Vagina (tissue), 2 donors: Measurements from ENCODE around the gene SLC24A3. TPM values are rescaled to one million over a fixed set of nuclear protein-coding genes. Genes with fewer than 3 reads are reported as not detected.

Experiments
- DNase-seq, 2 donors: peaks; one replicate each; pipeline ENCODE4 v3.0.0-alpha.2; 2017; ENCODE audit errors: extremely low spot score in 2 of 2
- H3K27ac ChIP-seq: fragments of 200-600 bp; sonication (generic); one replicate; pipeline ENCODE4 v1.5.1; 2019
- H3K27me3 ChIP-seq: fragments of 200-600 bp; sonication (generic); one replicate; pipeline ENCODE4 v1.5.1; 2019
- H3K36me3 ChIP-seq, 2 donors: fragments of 200-600 bp; sonication (generic); one replicate each; pipeline ENCODE4 v1.5.1; 2017 to 2019
- H3K4me1 ChIP-seq: fragments of 200-600 bp; sonication (generic); one replicate; pipeline ENCODE4 v1.5.1; 2019
- H3K4me3 ChIP-seq, 2 donors: fragments of 200-600 bp; sonication (generic); 1 replicate in 1 of 2; 2 replicates in 1 of 2; pipeline ENCODE4 v1.5.1; 2016 to 2019
- H3K9me3 ChIP-seq: fragments of 200-600 bp; sonication (generic); one replicate; pipeline ENCODE4 v1.5.1; 2019
- POLR2A ChIP-seq, 2 donors: fragments of 450-650 bp; IDR thresholded peaks; one replicate each; pipeline ENCODE4 v1.6.1; 2017; ENCODE audit warnings: antibody characterized with exemption in 2 of 2, mild to moderate bottlenecking in 2 of 2, moderate library complexity in 2 of 2
- POLR2AphosphoS5 ChIP-seq, 2 donors: sonication (generic); formaldehyde crosslinking; IDR thresholded peaks; one replicate each; pipeline ENCODE4 v1.9.0; 2017; ENCODE audit warnings: antibody characterized with exemption in 2 of 2, mild to moderate bottlenecking in 2 of 2, low read depth in 1 of 2; ENCODE audit not compliant: insufficient read depth in 1 of 2
- intact Hi-C: fragments of 100-400 bp; cut with DNase I; formaldehyde crosslinking; loops from one replicate; pipeline ENCODE4 v1.15.1; 2023
- total RNA-seq: library from RNA; depleted of rRNA; stranded (reverse); fragments of >200 nt; gene quantifications from one replicate; pipeline ENCODE4 v1.2.3, GENCODE V29; 2016
- TF ChIP-seq, protein P1 (sequence below), 3 experiments: fragments of 450-650 bp in 2 of 3; fragments of 200-600 bp in 1 of 3; sonication (generic) in 1 of 3; IDR thresholded peaks; one replicate each; pipeline ENCODE4 v1.5.1; 2017 to 2019; ENCODE audit warnings: antibody characterized with exemption in 3 of 3, mild to moderate bottlenecking in 2 of 3, moderate library complexity in 2 of 3

Gene SLC24A3
- total RNA-seq, 1 donor from 2014 or later: 12.3 TPM

DNA sequence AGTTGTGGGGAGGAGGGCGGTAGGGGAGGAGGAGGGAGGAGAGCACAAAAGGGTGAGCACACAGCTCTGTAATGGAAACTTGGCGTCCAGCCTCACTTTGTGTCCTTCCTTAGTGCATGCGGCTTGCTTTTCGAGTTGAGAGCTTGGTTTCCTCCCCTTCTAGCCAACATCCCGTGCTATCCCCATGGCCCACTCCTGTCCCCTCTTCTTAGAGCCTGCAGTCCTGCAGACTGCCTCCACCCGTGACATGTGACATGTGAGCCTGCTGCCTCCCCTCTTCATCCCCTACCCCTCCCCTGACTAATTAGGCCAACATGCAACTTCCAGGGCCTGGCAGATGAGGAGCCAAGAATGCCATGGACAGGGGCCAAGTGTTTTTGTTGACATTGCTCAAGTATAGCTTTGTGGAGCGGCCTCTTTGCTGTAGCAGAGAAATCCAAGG is 63.2 kb downstream of the SLC24A3 start:
- DNase-seq: peak in 1 of 2 donors; percentile 95
- intact Hi-C loops: no loop called here
- no peaks in the 10 kb centered on the region for H3K36me3 ChIP-seq
- TF ChIP-seq POLR2AphosphoS5 (IDR thresholded peaks at IDR 0.05; ENCODE audit: insufficient read depth in 1 of 2, low read depth in 1 of 2) (peak; percentile 33 to 71), POLR2A (IDR thresholded peaks at IDR 0.05) (no peak)
- TF ChIP-seq, protein P1, sequence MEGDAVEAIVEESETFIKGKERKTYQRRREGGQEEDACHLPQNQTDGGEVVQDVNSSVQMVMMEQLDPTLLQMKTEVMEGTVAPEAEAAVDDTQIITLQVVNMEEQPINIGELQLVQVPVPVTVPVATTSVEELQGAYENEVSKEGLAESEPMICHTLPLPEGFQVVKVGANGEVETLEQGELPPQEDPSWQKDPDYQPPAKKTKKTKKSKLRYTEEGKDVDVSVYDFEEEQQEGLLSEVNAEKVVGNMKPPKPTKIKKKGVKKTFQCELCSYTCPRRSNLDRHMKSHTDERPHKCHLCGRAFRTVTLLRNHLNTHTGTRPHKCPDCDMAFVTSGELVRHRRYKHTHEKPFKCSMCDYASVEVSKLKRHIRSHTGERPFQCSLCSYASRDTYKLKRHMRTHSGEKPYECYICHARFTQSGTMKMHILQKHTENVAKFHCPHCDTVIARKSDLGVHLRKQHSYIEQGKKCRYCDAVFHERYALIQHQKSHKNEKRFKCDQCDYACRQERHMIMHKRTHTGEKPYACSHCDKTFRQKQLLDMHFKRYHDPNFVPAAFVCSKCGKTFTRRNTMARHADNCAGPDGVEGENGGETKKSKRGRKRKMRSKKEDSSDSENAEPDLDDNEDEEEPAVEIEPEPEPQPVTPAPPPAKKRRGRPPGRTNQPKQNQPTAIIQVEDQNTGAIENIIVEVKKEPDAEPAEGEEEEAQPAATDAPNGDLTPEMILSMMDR (IDR thresholded peaks at IDR 0.05): no peak
- H3K4me3 ChIP-seq: no peak overlapping the region
- peak overlapping the region; percentile 84 for H3K27ac ChIP-seq
- H3K27me3 ChIP-seq: no peaks in the 10 kb centered on the region
- H3K4me1 ChIP-seq: peaks cover 25% of the 10 kb centered on the region
- H3K9me3 ChIP-seq: no peaks in the 10 kb centered on the region

DNA sequence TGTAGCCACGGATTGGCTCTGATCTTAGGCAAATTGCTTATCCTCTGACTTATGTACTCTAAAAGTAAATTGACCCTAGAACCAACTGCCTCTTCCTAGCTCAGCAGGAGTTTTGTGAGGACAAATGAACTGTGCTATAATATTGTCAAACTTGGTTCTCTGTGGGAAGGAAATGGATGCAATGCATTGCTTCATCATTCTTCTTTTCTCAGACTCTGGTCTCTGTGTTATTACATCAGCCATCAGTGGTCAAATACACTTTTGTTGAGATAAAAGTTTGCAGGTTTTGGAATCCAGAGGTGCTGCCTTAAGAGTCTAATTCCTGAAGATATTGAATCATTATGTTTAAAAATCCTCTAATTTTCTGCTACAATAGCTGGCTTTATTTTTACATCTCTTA is 64.9 kb downstream of the SLC24A3 start:
- Histone ChIP-seq H3K27me3 (no peaks in the 10 kb centered on the region), H3K9me3 (no peaks in the 10 kb centered on the region), H3K4me1 (peaks cover 25% of the 10 kb centered on the region), H3K27ac (peak overlapping the region; percentile 84), H3K36me3 (no peaks in the 10 kb centered on the region), H3K4me3 (no peak overlapping the region)
- no peak for DNase-seq
- intact Hi-C loops: no loop called here
- TF ChIP-seq, protein P1 (IDR thresholded peaks at IDR 0.05): no peak
- TF ChIP-seq POLR2AphosphoS5 (IDR thresholded peaks at IDR 0.05; ENCODE audit: insufficient read depth in 1 of 2, low read depth in 1 of 2): no peak
- TF ChIP-seq POLR2A (IDR thresholded peaks at IDR 0.05): no peak

DNA sequence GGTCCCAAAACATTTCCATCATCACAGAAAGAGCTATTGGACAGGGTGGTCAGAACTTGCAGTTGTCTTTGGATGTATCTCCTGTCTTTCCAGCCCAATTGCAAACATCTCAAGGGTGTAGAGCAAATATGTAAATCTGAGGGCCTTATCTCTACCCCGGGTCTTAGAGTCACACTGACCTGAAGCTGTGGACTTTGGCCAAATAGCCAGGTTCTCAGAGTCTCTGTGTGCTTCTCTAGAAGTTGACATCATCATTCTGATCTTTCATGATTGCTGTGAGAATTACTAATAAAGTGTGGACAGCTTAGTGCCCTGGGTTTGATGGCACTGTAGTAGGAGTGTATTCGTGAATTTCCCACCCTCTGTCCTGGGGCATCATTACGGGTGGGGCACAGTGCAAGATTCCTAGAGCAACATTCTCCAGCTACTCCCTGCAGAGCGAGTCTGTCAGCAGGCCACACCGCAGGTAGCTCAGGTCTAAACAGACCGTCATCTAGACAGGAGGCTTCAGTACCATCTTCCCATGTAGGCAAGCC is 71.1 kb downstream of the SLC24A3 start:
- Histone ChIP-seq H3K4me1 (peaks cover 25% of the 10 kb centered on the region), H3K27ac (no peak overlapping the region), H3K27me3 (no peaks in the 10 kb centered on the region), H3K4me3 (no peak overlapping the region), H3K36me3 (no peaks in the 10 kb centered on the region), H3K9me3 (no peaks in the 10 kb centered on the region)
- intact Hi-C loops: no loop called here
- no peak for DNase-seq
- TF ChIP-seq POLR2AphosphoS5 (IDR thresholded peaks at IDR 0.05; ENCODE audit: insufficient read depth in 1 of 2, low read depth in 1 of 2) (no peak), POLR2A (IDR thresholded peaks at IDR 0.05) (no peak)
- TF ChIP-seq, protein P1 (IDR thresholded peaks at IDR 0.05): no peak

DNA sequence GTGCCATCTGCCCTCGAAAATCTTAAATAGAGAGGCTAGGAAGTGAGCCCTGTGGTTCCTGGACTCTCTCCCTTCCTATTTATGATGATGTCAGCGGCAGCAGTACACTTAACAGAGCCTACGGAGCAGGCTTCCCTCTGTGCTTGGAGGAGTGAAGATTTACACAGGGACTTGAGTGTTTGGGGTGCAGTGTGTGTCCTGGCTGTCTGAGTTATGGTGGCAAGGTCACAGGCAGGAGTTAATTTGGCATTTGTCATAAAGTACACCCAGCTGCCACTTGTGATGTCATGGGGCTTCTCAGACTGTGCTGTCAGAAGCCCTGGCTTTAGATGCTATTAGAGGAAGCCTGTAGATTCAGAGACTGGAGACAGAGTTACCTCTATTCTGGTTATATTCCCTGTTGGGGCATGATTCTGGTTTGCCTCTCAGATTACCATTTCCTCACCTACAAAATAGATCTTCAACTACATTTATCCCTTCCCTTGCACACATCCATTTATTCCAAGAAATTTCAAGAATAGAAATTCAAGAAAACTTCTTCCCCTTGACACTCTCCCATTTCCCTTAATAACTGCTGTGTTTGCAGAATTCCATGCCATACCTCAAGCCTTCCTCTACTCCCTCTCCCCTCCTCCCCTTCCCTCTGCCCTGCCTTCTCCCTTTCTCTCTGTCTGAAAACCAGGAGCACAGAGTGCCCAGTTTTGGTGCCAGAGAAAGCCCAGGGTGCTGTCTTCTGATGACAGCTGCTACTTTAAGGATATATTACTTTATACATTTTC is 72.1 kb downstream of the SLC24A3 start:
- Histone ChIP-seq H3K4me1 (peaks cover 31% of the 10 kb centered on the region), H3K27me3 (no peaks in the 10 kb centered on the region), H3K4me3 (no peak overlapping the region), H3K36me3 (no peaks in the 10 kb centered on the region), H3K27ac (peak overlapping the region; percentile 13), H3K9me3 (no peaks in the 10 kb centered on the region)
- TF ChIP-seq POLR2A (IDR thresholded peaks at IDR 0.05) (no peak), POLR2AphosphoS5 (IDR thresholded peaks at IDR 0.05; ENCODE audit: insufficient read depth in 1 of 2, low read depth in 1 of 2) (no peak)
- TF ChIP-seq, protein P1 (IDR thresholded peaks at IDR 0.05): no peak
- no peak for DNase-seq
- intact Hi-C loops: no loop called here

DNA sequence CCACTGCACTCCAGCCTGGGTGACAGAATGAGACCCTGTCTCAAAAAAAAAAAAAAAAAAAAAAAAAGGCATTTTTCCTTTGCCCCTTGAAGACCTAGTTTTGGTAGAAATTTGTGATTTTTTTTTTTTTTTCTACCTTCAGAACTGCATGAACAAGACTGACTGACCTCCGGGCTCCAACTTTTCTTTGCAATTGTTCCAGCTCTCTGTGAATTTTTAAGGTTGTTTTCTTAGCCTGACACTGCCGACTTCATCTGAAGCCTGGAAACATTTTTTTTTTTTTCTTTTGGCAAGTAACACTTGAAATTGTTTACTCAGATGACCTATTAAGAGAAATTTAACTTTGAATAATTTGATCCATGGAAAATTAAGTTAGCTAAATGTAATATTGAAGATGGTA is 73.0 kb downstream of the SLC24A3 start:
- peak overlapping the region; percentile 59 for H3K27ac ChIP-seq

More for the DNA sequence above, 73.0 kb downstream of the SLC24A3 start:
- Histone ChIP-seq H3K4me3 (no peak overlapping the region), H3K4me1 (peaks cover 31% of the 10 kb centered on the region), H3K27me3 (no peaks in the 10 kb centered on the region), H3K9me3 (no peaks in the 10 kb centered on the region), H3K36me3 (no peaks in the 10 kb centered on the region)
- DNase-seq: no peak
- intact Hi-C loops: no loop called here
- no peak for TF ChIP-seq POLR2AphosphoS5 (IDR thresholded peaks at IDR 0.05; ENCODE audit: insufficient read depth in 1 of 2, low read depth in 1 of 2)
- no peak for TF ChIP-seq POLR2A (IDR thresholded peaks at IDR 0.05)
- TF ChIP-seq, protein P1 (IDR thresholded peaks at IDR 0.05): no peak
